ENCODE results near the gene CD160.

CD160 gene

DNA sequence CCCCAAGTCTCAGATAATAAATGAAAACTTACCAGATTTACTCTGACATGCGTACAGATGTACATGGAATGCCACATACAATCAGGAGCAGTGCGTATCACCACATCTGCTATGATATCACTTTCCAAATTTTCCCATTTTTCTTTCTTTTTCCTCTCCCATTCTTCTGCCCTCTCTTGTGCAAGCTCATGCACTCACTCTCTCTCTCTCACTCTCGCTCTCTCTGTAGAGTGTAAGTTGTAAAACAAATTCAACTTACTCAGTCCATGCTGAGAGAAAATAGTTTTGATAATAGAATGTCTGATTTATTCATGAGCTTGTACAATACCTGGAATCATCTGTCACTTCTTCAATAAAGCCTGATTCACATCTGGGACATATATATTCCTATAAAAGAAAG lies 69.3 kb downstream of the CD160 start:
- in situ Hi-C loops (cut with HindIII; ENCODE audit: low sequenced_read_pairs) = loop anchor here (10.0 kb wide), 1 partner anchor 54 kb away; no protein-coding TSS in a partner anchor
